ENCODE results near the gene EVI5L.
A peak's percentile ranks its signal among the peaks of the same experiment; 100 is the strongest.

EVI5L gene

DNA sequence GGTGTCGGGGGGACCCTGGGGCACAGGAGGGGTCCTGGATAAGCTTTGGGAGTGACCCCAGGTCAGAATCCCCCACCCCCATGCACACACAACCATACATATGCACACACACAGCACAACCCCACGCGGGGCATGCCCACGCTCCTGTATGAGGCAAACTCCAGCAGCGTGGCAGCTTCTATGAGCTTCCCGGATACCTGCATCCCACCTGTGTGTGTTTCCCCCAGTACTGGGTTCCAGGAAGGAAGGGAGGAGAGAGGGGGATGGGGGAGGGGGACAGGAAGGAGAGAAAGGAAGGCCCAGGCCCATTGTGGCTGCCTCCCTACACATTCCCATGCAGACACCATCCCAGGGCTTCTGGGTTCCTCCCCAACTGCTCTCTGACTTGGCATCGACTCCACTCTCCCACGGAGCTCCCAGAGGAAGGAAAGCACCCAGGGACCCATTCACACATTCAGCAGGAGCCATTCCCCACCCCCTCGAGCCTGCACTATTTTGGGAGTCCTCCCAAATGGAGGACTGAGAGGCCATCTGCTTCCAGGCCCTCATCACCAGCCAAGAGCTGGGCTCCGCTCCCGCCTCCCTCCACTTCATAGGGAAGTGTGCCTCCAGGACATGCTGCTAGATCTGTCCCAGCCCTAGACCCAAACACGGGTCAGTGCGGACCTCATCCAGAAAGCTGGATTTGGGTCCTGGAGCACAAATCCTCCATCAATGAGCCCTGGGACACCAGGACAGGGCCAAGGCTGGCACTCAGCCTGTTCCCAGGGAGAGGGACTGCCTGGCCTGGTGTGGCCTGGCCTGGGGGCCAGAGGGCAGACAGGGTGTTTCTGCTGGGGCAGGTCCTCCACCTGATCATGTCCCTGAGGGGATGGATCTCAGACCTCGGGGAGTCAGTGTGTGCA, 30.9 kb downstream of the EVI5L start:
- DNase-seq (ENCODE audit: low read depth in 3 of 3): no peak

DNA sequence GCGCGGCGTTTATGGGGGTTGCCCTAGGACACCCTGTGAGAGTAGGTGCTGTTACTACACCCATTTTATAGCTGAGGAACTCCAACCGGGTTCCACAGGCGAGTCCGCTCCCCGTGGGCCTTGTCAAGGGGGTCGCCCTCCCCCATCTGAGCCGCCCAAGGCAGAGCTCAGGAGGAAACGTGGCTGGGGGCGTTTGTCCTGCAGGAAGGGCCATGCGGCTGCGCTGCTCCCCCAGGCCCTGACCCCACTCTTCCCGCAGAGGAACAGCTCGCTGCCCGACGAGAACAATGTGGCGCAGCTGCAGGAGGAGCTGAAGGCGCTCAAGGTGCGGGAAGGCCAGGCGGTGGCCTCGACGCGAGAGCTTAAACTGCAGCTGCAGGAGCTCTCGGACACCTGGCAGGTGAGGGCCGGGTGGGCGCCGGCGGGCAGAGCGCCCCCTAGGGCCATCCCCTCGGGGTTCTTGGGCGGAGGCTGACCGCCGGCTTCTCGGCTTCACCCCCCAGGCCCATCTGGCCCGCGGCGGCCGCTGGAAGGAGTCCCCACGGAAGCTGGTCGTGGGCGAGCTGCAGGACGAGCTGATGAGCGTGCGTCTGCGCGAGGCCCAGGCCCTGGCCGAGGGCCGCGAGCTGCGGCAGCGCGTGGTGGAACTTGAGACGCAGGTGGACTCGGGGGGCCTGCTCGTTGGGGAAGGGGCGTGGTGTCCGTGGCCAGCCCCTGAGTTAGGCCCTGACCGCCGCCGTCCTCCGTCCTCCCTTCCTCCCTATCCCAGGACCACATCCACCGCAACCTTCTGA, 31.8 kb downstream of the EVI5L start:
- no peak for DNase-seq (ENCODE audit: low read depth in 3 of 3)

DNA sequence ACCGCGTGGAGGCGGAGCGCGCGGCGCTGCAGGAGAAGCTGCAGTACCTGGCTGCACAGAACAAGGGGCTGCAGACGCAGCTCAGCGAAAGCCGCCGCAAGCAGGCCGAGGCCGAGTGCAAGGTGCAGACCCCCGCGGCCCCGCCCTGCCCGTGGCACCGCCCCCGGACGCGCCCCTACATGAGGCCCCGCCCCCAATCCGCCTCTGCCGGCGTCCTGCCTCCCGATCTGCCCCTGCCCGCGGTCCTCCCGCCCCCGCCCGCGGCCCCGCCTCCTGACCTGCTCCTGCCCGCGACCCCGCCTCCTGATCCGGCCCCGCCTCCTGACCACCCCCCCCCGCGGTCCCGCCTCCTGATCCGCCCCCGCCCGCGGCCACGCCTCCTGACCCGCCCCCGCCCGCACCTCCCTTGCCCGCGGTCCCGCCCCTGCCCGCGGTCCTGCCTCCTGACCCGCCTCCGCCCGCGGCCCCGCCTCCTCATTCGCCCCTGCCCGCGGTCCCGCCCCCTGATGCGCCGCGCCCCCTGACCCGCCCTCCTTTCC, 32.5 kb downstream of the EVI5L start:
- DNase-seq (ENCODE audit: low read depth in 3 of 3): peak; percentile 49 to 63 (median 59)

DNA sequence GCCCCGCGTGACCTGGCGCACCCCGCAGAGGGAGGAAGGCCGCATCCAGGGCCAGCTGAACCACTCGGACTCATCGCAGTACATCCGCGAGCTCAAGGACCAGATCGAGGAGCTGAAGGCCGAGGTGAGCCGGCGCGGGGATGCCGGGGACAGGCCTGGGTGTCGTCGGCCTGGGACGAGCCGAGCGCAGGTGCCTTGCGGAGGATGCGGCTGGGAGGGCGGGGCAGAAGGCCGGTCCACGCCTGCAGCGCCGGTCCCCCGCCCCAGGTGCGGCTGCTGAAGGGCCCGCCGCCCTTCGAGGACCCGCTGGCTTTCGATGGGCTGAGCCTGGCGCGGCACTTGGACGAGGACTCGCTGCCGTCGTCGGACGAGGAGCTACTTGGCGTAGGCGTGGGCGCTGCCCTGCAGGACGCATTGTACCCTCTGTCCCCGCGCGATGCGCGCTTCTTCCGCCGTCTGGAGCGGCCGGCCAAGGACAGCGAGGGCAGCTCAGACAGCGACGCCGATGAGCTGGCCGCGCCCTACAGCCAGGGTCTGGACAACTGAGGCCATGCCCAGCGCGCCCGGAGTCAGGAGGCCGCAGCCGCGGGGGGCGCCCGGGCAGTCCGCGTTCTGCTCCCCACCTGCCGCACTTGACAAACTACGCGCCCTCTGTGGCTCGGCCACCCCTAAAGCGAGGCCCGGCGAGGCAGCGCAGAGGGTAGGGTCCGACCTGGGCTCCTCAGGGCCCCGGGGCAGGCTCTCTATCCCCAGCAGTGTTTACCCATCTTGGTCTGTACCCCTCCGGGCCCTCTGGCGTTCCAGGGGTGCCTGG, 33.3 kb downstream of the EVI5L start:
- DNase-seq (ENCODE audit: low read depth in 3 of 3): no peak

DNA sequence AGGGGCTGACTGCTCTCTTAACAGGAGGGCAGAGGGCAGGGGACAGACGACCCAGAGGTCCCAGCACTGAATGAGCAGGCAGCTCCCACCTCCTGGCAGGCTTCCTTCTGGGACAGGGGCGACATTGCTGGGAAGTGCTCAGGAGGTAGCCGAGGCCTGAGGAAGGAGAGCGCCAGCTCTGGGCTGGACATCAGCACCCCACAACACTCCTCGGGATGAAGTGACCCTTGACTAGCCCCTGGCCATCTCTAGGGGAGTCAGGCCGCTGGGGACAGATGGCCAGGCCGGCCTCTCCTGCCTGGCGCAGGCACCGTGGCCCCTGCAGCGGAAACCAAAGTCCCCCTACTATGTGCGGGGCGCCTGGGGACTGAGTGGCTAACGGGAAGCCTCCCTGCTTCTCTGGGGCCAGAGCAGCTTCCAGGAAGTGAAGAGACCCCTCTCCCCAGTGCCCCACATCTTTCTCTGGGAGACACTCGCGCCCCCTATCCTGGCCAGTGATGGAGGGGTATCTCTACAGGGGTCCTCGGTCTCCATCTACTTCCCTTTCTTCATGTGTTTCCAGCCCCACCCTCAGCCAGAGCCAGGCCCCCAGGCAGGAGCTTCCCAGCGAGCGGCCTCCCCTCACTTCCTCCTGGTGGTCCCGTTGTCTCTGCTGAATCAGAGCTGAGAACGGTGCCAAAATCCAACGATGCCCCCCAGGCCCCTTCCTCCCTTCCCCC, 34.1 kb downstream of the EVI5L start:
- no peak for DNase-seq (ENCODE audit: low read depth in 3 of 3)

DNA sequence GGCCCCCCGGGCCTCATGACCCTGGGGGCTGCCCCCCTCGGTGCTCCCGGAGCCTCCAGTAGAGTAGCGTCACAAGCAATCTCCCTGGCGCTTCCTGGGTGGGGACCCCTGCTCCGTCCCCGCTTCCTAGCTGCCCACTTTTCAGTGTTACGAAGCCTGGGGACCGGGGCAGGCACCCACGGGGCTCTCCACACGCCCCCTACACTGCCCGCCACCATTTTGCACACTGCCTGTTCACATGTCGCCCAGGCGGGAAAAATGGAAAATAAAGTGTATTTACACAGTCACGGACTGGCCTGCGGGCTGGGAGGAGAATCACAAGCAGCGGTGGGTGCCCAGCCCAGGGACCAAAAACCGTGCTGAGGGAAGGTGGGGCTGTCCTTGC, 34.7 kb downstream of the EVI5L start:
- DNase-seq (ENCODE audit: low read depth in 3 of 3): no peak

DNA sequence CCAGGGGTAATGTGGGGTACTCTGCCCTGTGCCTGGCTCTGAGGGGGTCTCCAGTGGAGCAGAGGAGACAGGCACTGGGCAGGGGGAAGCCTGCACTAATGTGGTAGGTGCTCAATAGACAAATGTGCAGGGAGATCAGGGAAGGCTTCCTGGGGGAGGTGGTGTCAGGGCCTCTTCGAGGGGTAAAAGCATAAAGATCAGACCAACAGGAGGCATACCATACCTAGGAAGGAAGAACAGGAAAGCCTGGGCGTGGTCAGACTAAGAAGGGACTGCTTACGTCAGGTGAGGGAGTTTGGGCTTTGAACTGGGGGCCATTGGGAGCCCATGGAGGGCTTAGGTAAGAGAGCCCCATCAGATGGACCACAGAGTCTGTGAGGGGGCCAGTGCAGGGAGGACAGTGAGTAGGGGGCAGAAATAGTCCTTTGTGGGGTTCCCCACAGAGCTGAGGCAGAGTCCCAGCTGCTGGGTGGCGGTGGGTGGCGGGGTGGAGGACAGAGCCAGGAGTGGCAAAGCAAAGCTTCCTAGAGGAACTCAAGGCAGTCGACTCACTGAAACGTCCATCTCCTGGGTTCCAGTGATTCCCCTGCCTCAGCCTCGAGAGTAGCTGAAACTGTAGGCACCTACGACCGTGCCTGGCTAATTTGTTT, 35.4 kb downstream of the EVI5L start:
- DNase-seq (ENCODE audit: low read depth in 3 of 3): no peak

DNA sequence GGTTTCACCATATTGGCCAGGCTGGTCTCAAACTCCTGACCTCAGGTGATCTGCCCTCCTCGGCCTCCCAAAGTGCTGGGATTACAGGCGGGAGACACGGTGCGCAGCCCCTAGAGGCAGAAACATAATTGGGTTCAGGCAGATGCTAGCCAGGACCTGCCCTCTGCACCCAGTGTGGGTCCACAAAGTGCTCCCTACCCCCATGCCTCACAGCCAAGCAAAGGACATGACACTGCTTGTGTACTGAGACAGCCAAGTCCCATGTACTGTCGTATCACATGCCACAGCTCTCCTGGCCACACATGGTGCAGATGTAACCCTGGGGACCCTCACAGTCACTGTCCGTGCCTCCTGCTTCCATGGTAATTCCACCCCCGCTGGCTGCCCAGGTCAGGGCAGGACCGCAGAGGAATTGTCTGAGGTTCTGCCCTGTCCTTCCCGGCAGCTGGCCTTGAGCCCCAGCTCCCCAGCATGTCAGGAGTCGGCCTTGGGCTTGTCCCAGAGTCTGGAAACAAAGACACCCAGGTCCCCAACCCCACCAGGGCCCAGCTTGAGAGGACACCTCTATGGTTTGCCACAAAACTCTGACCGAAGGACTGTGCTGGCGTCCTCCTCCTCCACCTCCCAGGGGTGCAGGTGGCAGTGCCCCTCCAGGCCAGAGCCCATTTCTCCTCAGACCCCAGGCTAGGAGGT, 36.5 kb downstream of the EVI5L start:
- no peak for DNase-seq (ENCODE audit: low read depth in 3 of 3)

DNA sequence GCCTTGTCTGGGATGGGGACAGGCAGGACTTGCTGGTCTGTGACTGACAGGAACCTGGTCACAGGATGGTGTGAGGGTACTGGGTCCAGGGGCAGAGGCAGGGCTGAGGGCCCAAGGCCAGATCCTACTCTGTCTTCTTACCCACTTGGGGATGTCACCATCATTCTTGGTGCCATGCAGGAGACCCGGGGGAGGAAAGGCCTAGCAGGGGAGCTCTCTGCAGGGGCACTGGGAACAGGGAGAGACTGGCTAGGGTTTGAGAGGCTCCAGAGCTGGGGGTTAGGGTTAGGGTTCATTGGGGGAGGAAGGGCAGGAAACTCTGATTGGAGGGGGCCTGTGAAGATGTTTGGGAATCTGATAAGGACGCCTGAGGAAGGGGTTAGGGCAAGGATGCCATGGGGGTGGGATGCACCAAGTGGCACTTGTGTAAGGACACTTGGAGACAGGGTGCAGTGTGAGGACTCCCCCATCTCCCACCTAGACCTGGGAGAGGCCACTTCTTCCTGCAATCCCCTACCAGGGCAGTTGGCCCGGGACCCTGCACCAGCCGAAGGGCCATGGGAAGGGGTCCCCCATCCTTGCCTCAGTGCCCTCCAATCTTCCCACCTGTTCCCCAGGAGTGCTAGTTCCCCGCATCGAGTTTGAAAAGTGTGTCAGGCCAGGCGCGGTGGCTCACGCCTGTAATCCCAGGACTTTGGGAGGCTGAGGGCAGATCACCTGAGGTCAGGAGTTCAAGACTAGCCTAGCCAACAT, 37.2 kb downstream of the EVI5L start:
- DNase-seq (ENCODE audit: low read depth in 3 of 3): no peak

DNA sequence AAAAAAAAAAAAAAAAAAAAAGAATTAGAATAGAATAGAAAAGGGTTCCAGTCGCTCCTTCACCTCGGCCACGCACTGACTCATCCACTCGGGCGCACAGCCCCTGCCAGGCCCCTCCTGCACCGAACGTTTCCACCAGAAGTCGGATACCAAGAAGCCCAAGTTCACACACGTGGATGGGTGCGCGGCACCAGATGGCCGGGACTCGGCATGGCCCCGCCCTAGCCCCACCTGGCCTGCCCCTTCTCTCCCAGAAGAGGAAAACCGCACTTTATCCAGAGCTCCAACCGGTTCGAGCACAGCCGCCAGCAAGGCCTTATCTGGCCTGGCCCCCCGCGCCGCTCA, 38.3 kb downstream of the EVI5L start:
- no peak for DNase-seq (ENCODE audit: low read depth in 3 of 3)

DNA sequence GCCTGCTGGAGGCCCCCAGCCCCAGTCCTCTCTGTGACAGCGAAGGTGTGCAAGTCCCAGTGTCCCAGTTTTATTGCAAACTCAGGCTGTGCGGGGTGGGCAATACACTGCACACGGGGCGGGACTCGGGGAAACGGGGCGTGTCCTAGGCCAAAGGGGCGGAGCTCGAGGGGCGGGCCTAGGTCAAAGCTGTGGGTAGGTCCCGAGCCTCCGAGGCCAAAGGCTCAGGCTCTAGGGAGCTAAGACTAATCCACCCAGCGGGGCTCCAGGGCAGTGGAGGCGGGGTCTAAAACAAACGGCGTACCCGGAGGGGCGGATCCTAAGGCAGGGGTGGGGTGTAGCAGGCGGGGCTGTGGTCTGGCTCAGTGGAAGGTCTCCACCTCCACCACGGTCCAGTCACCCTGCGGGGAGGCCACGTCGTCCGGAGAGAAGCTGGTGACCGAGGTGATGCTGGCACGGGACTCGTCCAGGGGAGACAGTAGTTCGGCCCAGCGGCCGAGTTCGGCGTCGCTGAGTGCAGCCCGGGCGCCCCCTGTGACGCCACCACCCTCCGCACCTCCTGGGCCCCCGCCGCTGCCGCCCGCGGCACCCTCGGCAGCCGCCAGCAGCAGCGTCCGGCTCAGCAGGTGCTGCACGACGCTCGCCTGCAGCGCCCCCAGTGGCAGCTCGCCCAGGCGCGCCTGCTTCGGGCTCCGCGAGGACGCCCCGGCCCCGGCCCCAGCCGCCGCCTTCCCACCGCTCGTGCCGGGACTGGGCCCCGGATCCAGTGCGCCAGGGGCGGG, 38.8 kb downstream of the EVI5L start:
- peak; percentile 66 to 75 (median 69) for DNase-seq (ENCODE audit: low read depth in 3 of 3)

DNA sequence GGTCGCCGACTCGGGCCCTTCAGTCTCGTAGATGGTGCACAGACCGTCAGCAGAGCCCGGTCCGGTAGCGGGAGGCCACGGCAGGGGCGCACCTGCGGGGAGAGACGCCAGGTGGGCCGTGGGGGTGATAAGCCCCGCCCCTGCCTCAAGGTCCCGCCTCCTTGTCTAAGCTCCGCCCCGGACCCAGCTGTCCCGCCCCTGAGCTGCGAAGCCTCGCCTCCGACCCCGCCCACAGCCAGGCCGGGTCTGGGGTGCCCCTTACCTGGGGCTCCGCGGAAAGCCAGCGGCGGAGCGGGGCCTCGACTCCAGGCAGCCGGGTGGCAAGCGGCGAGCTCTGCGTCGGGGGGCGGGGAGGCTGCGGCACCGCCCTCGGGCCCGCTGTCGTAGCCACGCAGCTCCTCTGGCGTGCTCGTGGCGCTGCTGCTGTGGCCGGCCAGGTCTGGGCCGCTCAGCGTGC, 39.5 kb downstream of the EVI5L start:
- peak; percentile 69 to 82 (median 78) for DNase-seq (ENCODE audit: low read depth in 3 of 3)

DNA sequence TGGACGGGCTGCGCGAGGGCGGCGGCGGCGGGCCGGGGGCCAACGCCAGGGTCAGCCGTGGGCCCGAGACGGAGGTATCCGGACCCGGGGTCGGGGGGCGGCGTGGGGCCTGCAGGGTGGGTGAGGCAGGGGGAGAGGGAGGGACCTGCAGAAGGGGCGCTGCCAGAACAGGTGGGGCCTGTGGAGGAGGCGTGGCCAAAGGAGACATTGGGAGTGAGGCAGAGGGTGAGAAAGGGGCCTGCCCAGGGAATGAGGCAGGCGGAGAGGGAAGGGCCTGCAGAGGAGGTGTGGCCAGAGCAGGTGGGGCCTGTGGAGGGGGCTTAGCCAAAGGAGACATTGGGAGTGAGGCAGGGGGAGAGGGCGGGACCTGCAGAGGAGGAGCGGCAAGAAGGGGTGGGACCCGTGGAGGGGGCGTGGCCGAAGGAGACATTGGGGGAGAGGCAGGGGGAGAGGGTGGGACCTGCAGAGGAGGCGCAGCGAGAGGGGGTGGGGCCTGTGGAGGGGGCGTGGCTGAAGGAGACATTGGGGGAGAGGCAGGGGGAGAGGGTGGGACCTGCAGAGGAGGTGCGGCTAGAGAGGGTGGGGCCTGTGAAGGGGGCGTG, 40.0 kb downstream of the EVI5L start:
- DNase-seq (ENCODE audit: low read depth in 3 of 3): peak in 2 of 3 experiments; percentile 34 to 35

DNA sequence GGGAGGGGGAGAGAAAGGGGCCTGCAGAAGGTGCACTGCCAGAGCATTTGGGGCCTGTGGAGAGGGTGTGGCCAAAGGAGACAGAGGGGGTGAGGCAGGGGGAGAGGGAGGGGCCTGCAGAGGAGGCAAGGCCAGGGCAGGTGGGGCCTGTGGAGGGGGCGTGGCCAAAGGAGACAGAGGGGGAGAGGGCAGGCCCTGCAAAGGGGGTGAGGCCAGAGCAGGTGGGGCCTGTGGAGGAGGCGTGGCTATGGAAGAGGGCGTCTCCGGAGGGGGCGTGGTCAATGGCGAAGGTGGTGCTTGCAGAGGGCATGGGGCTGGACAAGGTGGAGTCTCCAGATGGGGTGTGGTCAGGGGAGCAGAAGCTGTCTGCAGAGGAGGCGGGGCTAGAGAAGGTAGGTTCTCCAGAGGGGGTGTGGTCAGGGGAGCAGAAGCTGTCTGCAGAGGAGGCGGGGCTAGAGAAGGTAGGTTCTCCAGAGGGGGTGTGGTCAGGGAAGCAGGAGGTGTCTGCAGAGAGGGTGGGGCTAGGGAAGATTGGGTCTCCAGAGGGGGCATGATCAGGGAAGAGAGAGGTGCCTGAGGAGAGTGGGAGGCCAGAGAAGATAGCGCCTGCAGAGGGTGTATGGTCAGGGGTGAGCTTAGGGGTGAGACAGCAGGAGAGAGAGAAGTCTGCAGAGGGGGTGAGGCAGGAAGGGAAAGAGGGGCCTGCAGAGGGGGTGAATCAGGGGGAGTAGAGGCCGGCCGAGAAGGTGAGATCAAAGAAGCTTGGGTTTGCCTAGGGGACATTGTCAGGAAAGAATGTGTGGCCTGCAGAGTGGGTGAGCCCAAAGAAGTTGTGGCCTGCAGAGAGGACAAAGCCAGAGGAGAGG, 40.8 kb downstream of the EVI5L start:
- DNase-seq (ENCODE audit: low read depth in 3 of 3): no peak

DNA sequence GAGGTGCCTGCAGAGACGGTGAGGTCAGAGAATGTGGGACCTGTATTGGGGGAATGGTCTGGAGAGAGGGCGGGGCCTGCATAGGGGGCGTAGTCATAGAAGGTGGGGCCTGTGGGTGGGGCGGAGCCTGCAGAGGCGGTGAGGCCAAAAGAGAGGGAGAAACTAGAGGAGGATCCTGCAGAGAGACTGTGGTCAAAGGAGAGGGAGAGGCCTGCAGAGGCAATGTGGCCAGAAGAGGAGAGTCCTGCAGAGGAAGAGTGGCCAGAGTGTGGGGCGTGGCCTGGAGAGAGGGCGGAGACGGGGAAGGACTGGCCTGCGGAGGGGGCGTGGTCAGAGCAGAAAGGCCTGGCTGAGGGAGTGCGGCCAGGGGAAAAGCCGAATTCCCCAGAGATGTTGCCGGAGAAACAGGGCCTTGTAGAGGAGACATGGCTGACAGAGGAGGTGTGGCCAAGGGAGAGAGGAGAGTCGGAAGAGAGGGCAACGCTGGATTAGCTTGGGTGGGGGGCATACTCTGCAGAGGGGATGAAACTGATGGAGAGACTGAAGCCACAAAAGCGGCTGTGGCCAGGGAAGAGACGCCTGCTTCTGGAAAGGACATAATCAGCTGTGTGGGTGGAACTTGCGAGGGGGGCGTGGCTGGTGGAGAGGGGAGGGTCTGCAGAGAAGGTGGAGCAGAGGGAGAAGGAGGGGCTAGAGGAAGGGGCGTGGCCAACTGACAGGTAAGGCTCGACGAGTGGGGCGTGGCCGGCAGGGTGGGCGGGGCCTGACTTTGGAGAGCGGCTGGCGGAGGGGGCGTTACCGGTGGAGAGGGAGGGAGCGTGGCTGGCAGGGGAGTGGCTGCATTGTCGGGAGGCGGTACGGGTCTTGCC, 41.7 kb downstream of the EVI5L start:
- DNase-seq (ENCODE audit: low read depth in 3 of 3): peak; percentile 52 to 67 (median 63)

Data from stimulated activated CD4-positive, alpha-beta T cell treated with anti-CD3 and anti-CD28 coated beads, TNF-alpha, amount 100 ng/mL, for 4 hours (primary cell).